ENCODE measurements around the gene RAB6B. TPM values are rescaled to one million over a fixed set of nuclear protein-coding genes. Genes with fewer than 3 reads are reported as not detected.
"Not testable (repeated sequence)": the region's sequence is repeated elsewhere in the genome, so short reads cannot be mapped to it uniquely, and the experiment has no call there.

The RAB6B gene
- total RNA-seq, 1 donor from 2014 or later: 51.6 TPM

- DNase-seq (no peak), ATAC-seq (no peak)
- intact Hi-C loops (cut with micrococcal nuclease): no loop called here
These were observed 90.3 kb downstream of the RAB6B start for GRCh38 chr3:133805384-133805701.

DNA sequence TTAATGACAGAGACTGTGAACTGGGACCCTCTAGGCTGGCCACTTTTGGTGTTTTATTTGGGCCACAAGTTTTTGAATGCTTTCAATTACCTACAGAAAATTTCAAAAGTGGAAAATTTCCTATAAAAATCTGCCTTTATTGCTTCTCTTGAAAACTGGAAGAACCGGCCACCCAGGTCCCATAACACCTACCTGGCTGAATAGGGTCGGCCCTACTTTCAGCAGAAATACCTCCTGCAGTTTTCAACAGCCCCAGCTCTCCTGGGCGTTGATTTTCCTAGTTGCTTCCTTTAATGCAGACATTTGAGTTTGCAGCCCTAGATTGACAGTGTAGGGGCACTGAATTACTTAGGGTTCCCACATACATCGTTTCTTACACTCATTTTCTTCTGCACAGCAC lies 90.8 kb downstream of the RAB6B start:
- intact Hi-C loops (cut with micrococcal nuclease): no loop called here
- no peak for ATAC-seq
- no peak for DNase-seq

GRCh38 chr3:133803469-133803868 lies 92.2 kb downstream of the RAB6B start:
- ATAC-seq (no peak), DNase-seq (no peak)
- intact Hi-C loops (cut with micrococcal nuclease): no loop called here

GRCh38 chr3:133799794-133800585 lies 95.7 kb downstream of the RAB6B start:
- ATAC-seq (peak; percentile 54), DNase-seq (no peak)
- intact Hi-C loops (cut with micrococcal nuclease): no loop called here

GRCh38 chr3:133797396-133798105 lies 98.1 kb downstream of the RAB6B start:
- DNase-seq (no peak), ATAC-seq (no peak)
- intact Hi-C loops (cut with micrococcal nuclease): no loop called here

GRCh38 chr3:133792171-133792763 lies 103.4 kb downstream of the RAB6B start:
- ATAC-seq (no peak), DNase-seq (no peak)
- intact Hi-C loops (cut with micrococcal nuclease): no loop called here

DNA sequence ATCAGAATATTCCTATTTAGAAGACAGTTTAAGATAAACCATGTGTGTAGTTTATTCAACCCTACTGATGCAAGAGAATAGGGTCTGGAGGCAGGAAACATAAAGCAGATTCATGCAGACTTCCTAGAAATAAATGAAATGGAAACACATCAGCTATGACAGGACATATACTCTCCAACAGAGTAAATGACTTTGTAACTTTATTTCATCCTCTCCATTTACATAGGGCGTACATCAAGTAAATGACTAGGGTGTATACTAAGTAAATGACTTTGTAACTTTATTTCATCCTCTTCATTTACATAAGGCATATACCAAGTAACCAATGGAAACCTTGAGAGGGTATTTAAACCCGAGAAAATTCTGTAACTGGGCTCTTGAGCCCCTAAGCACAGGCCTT lies 107.7 kb downstream of the RAB6B start:
- intact Hi-C loops (cut with micrococcal nuclease): no loop called here
- DNase-seq (no peak), ATAC-seq (no peak)

GRCh38 chr3:133783762-133784161 lies 111.9 kb downstream of the RAB6B start:
- intact Hi-C loops (cut with micrococcal nuclease): no loop called here
- no peak for ATAC-seq
- no peak for DNase-seq

GRCh38 chr3:133782454-133782853 lies 113.2 kb downstream of the RAB6B start:
- ATAC-seq (no peak), DNase-seq (no peak)
- intact Hi-C loops (cut with micrococcal nuclease): no loop called here

GRCh38 chr3:133781570-133781969 lies 114.1 kb downstream of the RAB6B start:
- DNase-seq (no peak), ATAC-seq (no peak)
- intact Hi-C loops (cut with micrococcal nuclease): no loop called here

DNA sequence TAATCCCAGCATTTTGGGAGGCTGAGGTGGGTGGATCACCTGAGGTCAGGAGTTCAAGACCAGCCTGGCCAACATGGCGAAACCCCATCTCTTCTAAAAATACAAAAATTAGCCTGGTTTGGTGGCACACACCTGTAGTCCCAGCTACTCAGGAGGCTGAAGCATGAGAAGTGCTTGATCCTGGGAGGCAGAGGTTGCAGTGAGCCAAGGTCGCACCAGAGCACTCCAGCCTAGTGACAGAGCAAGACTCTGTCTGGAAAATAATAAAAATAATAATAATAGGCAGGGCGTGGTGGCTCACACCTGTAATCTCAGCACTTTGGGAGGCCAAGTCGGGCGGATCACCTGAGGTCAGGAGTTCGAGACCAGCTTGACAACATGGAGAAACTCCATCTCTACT lies 114.9 kb downstream of the RAB6B start:
- intact Hi-C loops (cut with micrococcal nuclease); DNase-seq; ATAC-seq: not testable (repeated sequence)

DNA sequence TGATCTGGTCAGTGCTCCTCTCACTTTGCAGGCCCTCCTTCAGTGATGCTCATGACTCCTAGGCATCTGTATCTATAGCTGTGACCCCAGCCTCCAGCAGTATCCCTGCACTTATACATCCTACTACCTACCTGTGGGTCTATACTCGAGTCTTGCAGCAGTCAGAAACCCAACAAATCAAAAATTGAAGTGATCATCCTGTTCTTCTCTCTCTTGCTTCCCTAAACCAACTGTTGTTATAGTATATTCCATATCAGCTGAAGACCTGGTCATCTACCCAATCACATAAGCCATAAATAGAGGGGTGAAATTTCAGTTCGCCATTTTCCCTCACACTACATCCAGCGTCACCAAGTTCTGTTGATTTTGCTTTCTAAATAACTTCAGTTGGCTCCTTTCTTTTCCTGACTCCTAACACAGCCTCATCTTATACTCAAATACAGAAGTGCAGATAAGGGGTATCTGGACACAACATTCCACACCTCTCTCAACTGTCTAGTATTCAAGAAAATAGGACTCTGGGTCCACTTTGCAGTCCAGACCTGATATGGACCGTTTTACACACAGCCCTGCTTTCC lies 116.0 kb downstream of the RAB6B start:
- intact Hi-C loops (cut with micrococcal nuclease): no loop called here
- ATAC-seq: no peak
- no peak for DNase-seq

DNA sequence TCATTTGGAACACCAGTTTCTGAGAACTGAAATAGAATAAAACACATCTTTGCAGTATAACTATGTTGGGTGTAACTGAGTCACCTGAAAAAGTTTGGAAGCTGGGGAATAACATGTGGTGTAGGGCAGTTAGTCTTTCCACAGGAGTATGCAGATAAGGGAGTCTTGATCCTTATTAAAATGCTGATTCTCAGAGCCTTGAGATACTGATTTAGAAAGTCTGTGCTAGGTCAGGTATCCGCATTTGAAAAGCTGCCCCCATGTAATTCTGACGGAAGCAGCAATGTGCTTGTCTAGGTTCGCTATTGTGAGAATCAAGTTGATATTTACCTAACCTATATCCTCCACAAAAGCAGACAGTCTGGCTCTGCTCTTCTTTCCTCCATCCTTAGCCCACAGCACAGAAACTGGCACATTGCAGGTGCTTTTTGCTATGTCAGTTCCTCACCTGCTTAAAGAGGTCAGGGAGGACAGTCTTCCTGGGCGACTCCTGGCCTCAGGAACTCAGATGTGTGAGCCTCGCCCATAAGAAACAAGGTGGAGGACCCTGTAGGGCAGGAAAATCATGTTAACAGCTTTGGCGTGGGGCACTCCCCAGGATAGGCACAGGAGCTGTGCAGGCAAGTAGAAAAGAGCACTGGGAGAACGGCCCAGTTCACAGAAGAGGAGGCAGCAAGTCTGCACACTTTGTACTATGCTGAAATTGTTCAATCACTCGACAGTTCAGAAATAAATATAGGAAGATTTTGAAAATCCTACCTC lies 117.7 kb downstream of the RAB6B start:
- no peak for ATAC-seq
- intact Hi-C loops (cut with micrococcal nuclease): no loop called here
- DNase-seq: no peak

- intact Hi-C loops (cut with micrococcal nuclease): no loop called here
- DNase-seq (no peak), ATAC-seq (no peak)
These were observed 118.8 kb downstream of the RAB6B start for GRCh38 chr3:133776794-133777438.

DNA sequence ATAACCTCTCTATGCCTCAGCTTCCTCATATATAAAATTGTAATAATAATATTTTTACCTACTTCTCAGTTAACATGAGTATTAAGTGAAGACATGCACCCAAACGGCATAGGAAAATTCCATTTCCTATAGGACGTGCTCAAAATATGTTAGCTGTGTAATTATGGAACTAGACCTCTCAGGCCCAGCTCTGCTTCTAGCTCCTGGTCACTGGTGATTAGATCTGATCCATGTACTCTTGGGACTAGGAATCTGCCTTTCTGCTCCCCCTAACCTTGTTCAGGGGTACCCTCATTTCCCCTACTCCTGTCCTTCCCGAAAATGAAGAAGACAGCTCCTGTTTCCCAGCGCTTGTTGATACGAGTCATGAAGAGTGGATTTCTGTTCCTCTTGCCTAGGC lies 119.8 kb downstream of the RAB6B start:
- intact Hi-C loops (cut with micrococcal nuclease): no loop called here
- DNase-seq (no peak), ATAC-seq (no peak)

DNA sequence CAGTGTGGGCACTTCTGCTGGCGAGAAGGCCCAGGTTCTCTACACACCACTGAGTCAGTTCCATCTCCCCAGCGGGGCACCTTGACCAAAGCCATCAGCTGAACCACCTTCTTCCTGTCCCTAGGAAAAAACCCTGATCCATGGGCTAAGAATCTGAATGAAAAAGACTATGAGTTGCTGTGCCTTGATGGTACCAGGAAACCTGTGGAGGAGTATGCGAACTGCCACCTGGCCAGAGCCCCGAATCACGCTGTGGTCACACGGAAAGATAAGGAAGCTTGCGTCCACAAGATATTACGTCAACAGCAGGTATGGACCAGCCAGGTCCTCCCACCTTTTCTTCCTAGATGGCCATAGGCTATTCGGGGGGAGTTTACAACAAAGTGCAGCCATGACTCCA lies 120.4 kb downstream of the RAB6B start:
- DNase-seq (no peak), ATAC-seq (no peak)
- intact Hi-C loops (cut with micrococcal nuclease): no loop called here

All from left ventricle myocardium superior (tissue), 1 donor.